HepG2 (cell line): ENCODE measurements around the gene C1orf74. TPM values are rescaled to one million over a fixed set of nuclear protein-coding genes. Genes with fewer than 3 reads are reported as not detected.

ENCODE experiments used
- ATAC-seq: fragments of 200-7000 bp; cut with Tn5 transposase; 3 replicates; pipeline ENCODE4 v1.9.1; 2020; ENCODE audit warnings: mild to moderate bottlenecking, moderate library complexity
- BruUV-seq: library from RNA; stranded (reverse); fragments of 400-500 nt; replicated peaks from 2 replicates; lab custom pipeline; 2021; lab: Mats Ljungman, UMichigan
- CTCF ChIA-PET: fragments of 300-600 bp; formaldehyde crosslinking; extraction: SDS; loops from one replicate; lab custom pipeline; 2021; ENCODE audit warnings: low total read pairs, inconsistent platforms, low intra/inter-chr PET ratio; lab: Yijun Ruan, JAX
- POLR2A ChIA-PET: fragments of 350-600 bp; sonication (Branson Sonifier 250); formaldehyde crosslinking; loops from one replicate; lab custom pipeline; 2020; ENCODE audit warnings: antibody characterized with exemption, inconsistent platforms; lab: Yijun Ruan, JAX
- DNase-seq: peaks from one replicate; pipeline ENCODE4 v3.0.0-alpha.2; 2015; ENCODE audit warnings: low spot score
- FAIRE-seq: peaks from 3 replicates; lab custom pipeline; 2011; peaks lifted over from hg19 to GRCh38; lab: Jason Lieb, UNC
- H2AFZ ChIP-seq: one replicate; pipeline ENCODE4 v1.6.1; 2011; ENCODE audit warnings: low read length, inconsistent platforms
- H3K27ac ChIP-seq: fragments of 300-600 bp; 3 replicates; pipeline ENCODE4 v1.8.0; 2011; ENCODE audit warnings: mixed run types, mild to moderate bottlenecking, mixed read lengths, low read length, inconsistent platforms; ENCODE audit not compliant: insufficient read depth; ENCODE audit errors: extremely low read length
- H3K27me3 ChIP-seq, 2 experiments: fragments of 200-600 bp in 1 of 2; 2 replicates in 1 of 2; 3 replicates in 1 of 2; pipeline versions ENCODE4 v1.6.0 to v1.8.0; 2011; ENCODE audit warnings: low read length in 2 of 2, mild to moderate bottlenecking in 2 of 2, moderate library complexity in 2 of 2, inconsistent platforms in 1 of 2; ENCODE audit not compliant: insufficient read depth in 2 of 2, control insufficient read depth in 1 of 2
- H3K36me3 ChIP-seq, 2 experiments: fragments of 200-600 bp in 1 of 2; replicated peaks in 1 of 2; 2 replicates in 1 of 2; 3 replicates in 1 of 2; pipeline versions ENCODE4 v1.5.1 to v1.8.0; 2011; ENCODE audit warnings: low read length in 2 of 2, inconsistent platforms in 1 of 2; ENCODE audit not compliant: insufficient read depth in 2 of 2, control insufficient read depth in 1 of 2
- H3K4me1 ChIP-seq: 2 replicates; pipeline ENCODE4 v1.5.1; 2012; ENCODE audit warnings: low read length, inconsistent platforms; ENCODE audit not compliant: insufficient read depth
- H3K4me2 ChIP-seq: 2 replicates; pipeline ENCODE4 v1.6.0; 2011; ENCODE audit warnings: low read depth, low read length, inconsistent platforms
- H3K4me3 ChIP-seq, 3 experiments: fragments of 200-600 bp in 1 of 3; sonication (generic), shearing (Covaris generic) in 1 of 3; replicated peaks in 1 of 3; 2 replicates each; pipeline ENCODE4 v1.5.1; 2011 to 2016; ENCODE audit warnings: low read length in 3 of 3, inconsistent platforms in 2 of 3, low read depth in 2 of 3, mild to moderate bottlenecking in 2 of 3, control low read depth in 1 of 3, mixed read lengths in 1 of 3; ENCODE audit not compliant: insufficient read depth in 1 of 3
- H3K79me2 ChIP-seq: one replicate; pipeline ENCODE4 v1.6.1; 2011; ENCODE audit warnings: low read length, inconsistent platforms; ENCODE audit not compliant: insufficient read depth
- H3K9ac ChIP-seq: 2 replicates; pipeline ENCODE4 v1.6.0; 2011; ENCODE audit warnings: mild to moderate bottlenecking, low read depth, low read length, inconsistent platforms; ENCODE audit not compliant: insufficient read depth
- H3K9me3 ChIP-seq: 2 replicates; pipeline ENCODE4 v1.5.1; 2012; ENCODE audit warnings: mild to moderate bottlenecking, low read length
- H4K20me1 ChIP-seq: 2 replicates; pipeline ENCODE4 v1.6.0; 2011; ENCODE audit warnings: inconsistent platforms, mild to moderate bottlenecking, low read length, moderate library complexity; ENCODE audit not compliant: insufficient read depth
- ETV6 ChIP-seq: sonication (generic); formaldehyde crosslinking; conservative IDR thresholded peaks from 2 replicates; pipeline ENCODE4 v1.4.0; 2020; ENCODE audit warnings: missing genetic modification reagents
- PHF8 ChIP-seq: sonication (generic); formaldehyde crosslinking; IDR thresholded peaks from 2 replicates; pipeline ENCODE4 v1.5.0; 2020; ENCODE audit warnings: missing genetic modification reagents
- ZKSCAN5 ChIP-seq: sonication (generic); formaldehyde crosslinking; IDR thresholded peaks from 2 replicates; pipeline ENCODE4 v1.5.1; 2020; ENCODE audit warnings: mild to moderate bottlenecking, missing genetic modification reagents
- ZNF598 ChIP-seq: sonication (generic); formaldehyde crosslinking; IDR thresholded peaks from 2 replicates; pipeline ENCODE4 v1.5.1; 2020; ENCODE audit warnings: mild to moderate bottlenecking, missing genetic modification reagents, borderline replicate concordance
- ZNF766 ChIP-seq: sonication (generic); formaldehyde crosslinking; IDR thresholded peaks from 2 replicates; pipeline ENCODE4 v1.5.0; 2020; ENCODE audit warnings: missing genetic modification reagents, borderline replicate concordance
- ZNF788 ChIP-seq: sonication (generic); formaldehyde crosslinking; IDR thresholded peaks from 2 replicates; pipeline ENCODE4 v1.5.0; 2020; ENCODE audit warnings: mild to moderate bottlenecking, missing genetic modification reagents, borderline replicate concordance
- WGBS: methylation state at CpG from one replicate; pipeline ENCODE4 v1.1.6; 2017; ENCODE audit warnings: low lambda C conversion rate; 5-methylcytosine and 5-hydroxymethylcytosine counted together
- in situ Hi-C: cut with HindIII; loops from 2 replicates; pipeline ENCODE4 v1.10.0; 2017; ENCODE audit warnings: low pct_unique_long_range_greater_than_20kb; ENCODE audit not compliant: extremely low pct_ligation_motif_present
- intact Hi-C: fragments of 100-400 bp; cut with micrococcal nuclease; formaldehyde crosslinking; loops from one replicate; pipeline ENCODE4 v1.10.0; 2022; ENCODE audit not compliant: unreplicated experiment
- polyA plus RNA-seq, 8 experiments: library from polyadenylated mRNA; depleted of rRNA in 3 of 8; stranded (reverse) in 7 of 8; unstranded in 1 of 8; fragments of >200 nt; fragmentation: Illumina TruSeq in 4 of 8; extraction: Trizol in 4 of 8; gene quantifications; 2 replicates each; pipeline versions ENCODE4 v1.2.1 to v1.2.3, GENCODE V29; 2011 to 2016; ENCODE audit warnings: low read depth in 4 of 8, missing spikeins in 1 of 8, mixed read lengths in 1 of 8; ENCODE audit not compliant: insufficient read depth in 1 of 8
- total RNA-seq, 5 experiments: library from RNA; depleted of rRNA; stranded (reverse); fragments of >200 nt; fragmentation: Illumina TruSeq; extraction: Trizol; gene quantifications; 2 replicates each; pipeline ENCODE4 v1.2.3, GENCODE V29; 2016; ENCODE audit warnings: low read depth in 1 of 5
- TF ChIP-seq, protein P1 (sequence below), 2 experiments: sonication (generic) in 1 of 2; formaldehyde crosslinking in 1 of 2; IDR thresholded peaks; 2 replicates each; pipeline versions ENCODE4 v1.5.1 to v1.6.1; 2011 to 2020; ENCODE audit warnings: borderline replicate concordance in 1 of 2, low read depth in 1 of 2, low read length in 1 of 2, mild to moderate bottlenecking in 1 of 2, missing genetic modification reagents in 1 of 2, moderate library complexity in 1 of 2

Gene C1orf74
- total and polyA plus RNA-seq, 2 of the 13 experiments (the other 11 are each of a cell fraction or from before 2014, with no cell fraction given) = 0.33 to 0.71 TPM

DNA sequence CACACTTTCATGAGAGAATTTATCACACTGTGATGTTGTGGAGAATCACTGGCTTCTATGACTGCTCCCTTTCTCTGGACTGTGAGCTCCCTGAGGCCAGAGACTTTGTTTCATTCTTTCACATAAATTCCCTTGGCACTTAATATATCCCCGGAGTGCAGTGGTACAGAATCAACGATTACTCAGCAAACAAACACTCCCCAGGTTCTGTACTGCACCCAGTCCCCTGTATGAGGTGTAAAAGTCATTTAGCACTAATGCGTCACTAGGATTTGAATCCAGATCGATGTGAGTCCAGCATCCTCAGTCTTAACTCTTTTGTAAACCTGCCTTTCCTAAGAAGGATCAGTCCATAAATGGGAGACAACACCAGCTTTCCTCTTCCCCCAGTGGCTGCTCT lies 36.6 kb upstream of the C1orf74 start (continued):
- TF ChIP-seq, protein P1, sequence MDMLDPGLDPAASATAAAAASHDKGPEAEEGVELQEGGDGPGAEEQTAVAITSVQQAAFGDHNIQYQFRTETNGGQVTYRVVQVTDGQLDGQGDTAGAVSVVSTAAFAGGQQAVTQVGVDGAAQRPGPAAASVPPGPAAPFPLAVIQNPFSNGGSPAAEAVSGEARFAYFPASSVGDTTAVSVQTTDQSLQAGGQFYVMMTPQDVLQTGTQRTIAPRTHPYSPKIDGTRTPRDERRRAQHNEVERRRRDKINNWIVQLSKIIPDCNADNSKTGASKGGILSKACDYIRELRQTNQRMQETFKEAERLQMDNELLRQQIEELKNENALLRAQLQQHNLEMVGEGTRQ (IDR thresholded peaks at IDR 0.05; ENCODE audit: low read depth, low read length) = no peak
- TF ChIP-seq, protein P1 (CRISPR knock-in tag; IDR thresholded peaks at IDR 0.05; ENCODE audit: borderline replicate concordance) = no peak
- TF ChIP-seq ZKSCAN5 = no peak

DNA sequence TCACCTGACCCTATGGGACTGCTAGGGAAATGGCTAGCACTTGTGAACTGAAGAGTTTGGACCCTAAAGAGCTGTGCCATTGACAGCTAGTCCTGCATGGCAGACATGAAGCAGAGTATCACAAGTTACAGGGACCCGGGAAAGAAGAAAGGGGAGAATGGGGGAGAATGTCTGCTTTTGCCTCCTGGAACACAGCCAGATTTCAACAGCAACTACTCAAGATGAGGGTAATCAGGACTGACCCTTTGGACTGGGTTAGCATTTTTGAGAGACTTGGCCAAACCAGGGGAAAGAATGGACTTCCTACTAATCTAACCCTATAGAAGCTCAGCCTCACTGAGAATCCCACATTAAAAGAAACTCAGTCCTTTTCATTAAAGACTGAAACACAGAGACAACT lies 34.7 kb upstream of the C1orf74 start:
- ChIA-PET POLR2A (interaction anchor here (1.4 kb wide), 1 partner anchor 9 kb away, joined by 4 read pairs; the partner anchor contains the start of gene UTP25), CTCF (no interaction called here)
- Histone ChIP-seq H3K4me2 (no peak overlapping the region), H4K20me1 (no peaks in the 10 kb centered on the region), H3K27me3 (peaks cover 0 to 6% of the 10 kb centered on the region in 2 experiments; a peak in 2 of 5 replicates), H3K4me3 (no peak overlapping the region), H3K36me3 (no peaks in the 10 kb centered on the region), H3K9me3 (no peaks in the 10 kb centered on the region), H3K79me2 (no peaks in the 10 kb centered on the region), H3K9ac (no peak overlapping the region), H3K4me1 (peaks cover 28% of the 10 kb centered on the region), H3K27ac (no peak overlapping the region), H2AFZ (no peak overlapping the region)
- FAIRE-seq (no peak), ATAC-seq (no peak), DNase-seq (no peak)
- in situ Hi-C loops (no loop called here), intact Hi-C loops (no loop called here)
- TF ChIP-seq ZNF788 (CRISPR knock-in tag) = no peak
- TF ChIP-seq ETV6 (CRISPR knock-in tag) = no peak
- TF ChIP-seq PHF8 (CRISPR knock-in tag) = no peak
- TF ChIP-seq ZNF598 (CRISPR knock-in tag) = no peak
- TF ChIP-seq ZNF766 = no peak
- 0% methylated on average over 1 of the region's 1 CpG for WGBS
- no TSS peak for BruUV-seq
